Measurements from ENCODE around the gene ENGASE.
A peak's percentile ranks its signal among the peaks of the same experiment; 100 is the strongest.

The ENGASE gene

DNA sequence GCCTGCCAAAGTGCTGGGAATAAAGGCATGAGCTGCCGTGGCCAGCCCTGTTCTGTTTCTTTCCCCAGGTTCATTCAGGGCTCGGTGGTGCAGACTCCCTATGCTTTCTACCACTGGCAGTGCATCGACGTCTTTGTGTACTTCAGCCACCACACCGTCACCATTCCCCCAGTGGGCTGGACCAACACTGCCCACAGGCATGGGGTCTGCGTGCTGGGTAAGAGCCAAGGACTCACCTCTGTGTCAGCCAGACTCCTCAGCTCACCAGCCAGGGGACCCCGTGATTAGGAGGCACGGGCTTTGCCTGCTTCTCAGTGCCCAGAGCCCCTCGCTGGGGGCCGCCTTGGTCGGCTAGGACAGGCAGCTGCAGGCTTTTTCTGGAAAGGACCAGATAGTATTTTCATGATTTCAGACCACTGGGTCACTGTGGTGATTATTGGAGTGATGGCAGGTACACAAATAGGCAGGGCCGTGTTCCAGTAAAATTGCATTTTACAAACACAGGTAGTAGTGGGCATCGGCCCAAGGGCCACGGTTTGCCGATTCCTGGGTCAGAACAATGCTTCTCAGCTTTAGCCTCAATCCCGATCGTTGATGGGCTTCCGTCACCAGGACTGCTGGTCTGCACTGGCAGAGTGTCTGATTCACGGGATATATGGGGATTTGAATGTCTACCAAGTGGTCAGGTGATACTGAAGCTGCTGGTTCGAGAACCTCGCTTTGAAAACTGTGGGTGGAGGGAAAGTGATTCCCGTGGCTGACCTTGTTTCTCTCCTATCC is 5.0 kb downstream of the ENGASE start:
- no peak for DNase-seq (ENCODE audit: low read depth in 1 of 2, low spot score in 1 of 2)

DNA sequence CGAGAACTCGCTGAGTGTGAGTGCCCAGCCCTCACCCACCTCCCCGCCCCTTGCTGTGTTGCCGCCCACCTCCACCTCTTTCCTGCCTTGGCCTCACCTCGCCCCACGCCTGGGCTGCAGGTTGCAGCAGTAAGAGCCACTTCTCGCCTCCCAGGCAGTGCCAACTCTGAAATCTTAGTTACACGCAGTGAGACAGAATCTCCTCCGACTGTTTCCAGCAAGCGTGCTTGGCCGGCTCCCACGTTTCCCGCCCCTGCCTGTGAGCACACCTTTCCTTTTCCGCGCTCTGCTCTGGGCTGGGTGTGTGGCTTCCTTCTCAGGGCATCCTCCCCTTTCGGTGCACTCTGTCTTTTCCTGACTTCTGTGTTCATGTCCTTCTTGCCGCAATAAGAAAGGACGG is 5.7 kb downstream of the ENGASE start:
- DNase-seq (ENCODE audit: low read depth in 1 of 2, low spot score in 1 of 2): no peak

DNA sequence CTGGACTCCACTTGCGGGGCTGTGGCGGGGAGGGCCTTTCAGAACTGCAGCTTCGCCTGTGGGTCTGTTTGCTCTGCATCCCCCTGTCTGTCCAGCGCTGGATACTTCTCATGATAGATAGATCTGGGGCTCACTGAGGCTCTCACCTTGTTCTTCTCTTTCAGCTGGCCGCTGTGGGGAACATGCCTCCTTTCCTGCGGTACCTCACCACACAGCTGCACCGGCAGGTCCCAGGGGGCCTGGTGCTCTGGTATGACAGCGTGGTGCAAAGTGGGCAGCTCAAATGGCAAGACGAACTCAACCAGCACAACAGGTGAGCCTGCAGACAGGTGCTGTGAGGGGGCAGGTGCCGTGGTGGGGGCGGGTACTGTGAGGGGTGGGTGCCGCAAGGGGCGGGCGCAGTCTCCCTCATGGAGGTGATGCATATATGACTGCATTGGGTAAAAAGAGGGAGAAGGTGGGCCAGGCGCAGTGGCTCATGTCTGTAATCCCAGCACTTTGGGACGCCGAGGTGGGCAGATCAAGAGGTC is 6.2 kb downstream of the ENGASE start:
- DNase-seq (ENCODE audit: low read depth in 1 of 2, low spot score in 1 of 2): no peak

DNA sequence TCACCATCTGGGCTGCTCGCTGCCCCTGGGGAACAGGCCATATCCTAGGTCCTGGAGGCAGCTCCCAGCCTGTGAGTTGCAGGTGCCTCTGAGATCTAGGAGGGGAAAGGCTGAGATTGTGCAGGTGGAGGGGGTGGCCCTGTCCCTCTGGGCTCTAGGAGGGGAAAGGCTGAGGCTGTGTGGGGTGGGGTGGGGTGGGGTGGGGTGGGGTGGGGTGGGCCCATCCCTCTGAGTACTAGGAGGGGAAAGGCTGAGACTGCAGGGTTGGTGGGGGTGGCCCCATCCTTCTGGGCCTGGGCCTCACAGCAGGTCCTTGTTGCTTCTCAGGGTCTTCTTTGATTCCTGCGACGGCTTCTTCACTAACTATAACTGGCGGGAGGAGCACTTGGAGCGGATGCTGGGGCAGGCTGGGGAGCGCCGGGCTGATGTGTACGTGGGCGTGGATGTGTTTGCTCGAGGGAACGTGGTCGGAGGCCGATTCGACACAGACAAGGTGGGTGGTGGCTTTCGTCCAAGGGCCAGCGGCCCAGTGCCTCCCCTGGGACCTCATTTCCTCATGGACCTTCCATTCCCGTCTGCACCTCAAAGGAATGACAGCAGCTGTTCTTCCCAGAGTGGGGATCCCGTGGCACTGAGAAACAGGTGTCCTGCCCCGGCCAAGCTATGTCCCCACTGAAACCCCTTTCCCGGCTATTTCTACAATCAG is 7.1 kb downstream of the ENGASE start:
- DNase-seq (ENCODE audit: low read depth in 1 of 2, low spot score in 1 of 2): no peak

DNA sequence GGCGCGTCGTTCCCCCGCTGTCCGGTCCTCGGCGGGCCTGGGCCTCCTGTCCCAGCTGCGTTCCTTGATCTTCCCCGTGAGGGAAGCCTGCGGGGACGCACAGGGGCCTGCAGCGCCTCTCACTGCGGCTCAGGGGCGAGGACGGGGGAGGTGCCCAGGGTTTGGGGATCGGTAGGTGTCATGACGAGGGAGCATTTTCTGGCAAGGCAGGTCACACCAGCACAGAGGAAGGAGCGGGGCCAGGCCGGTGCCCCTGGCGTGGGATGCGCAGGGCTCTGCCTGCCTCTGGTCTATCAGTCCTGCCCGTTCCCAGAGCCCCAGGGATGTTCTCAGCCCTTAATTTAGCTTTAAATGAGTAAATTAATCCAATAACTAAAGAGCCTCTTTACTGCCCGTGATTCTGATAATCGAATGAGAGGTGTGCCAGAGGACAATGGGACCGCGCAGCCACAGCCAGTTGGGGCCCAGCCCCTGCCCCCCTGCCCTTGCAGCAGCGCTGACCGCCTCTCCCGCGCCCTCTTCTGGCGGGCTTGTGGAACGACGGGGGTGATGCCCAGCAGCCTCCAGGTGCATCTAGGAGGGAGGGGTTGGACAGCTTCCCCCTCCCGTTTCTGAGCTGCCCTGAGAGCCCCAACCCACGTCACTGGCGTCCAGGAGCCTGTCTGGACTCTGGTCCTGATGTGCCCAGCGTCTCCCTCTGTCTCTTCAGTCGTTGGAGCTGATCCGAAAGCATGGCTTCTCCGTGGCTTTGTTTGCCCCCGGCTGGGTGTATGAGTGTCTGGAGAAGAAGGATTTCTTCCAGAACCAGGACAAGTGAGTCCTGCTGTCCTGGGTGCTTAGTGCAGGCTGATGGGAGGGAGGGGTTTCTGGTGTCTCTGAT is 7.9 kb downstream of the ENGASE start:
- DNase-seq (ENCODE audit: low read depth in 1 of 2, low spot score in 1 of 2): peak; percentile 35 to 38

DNA sequence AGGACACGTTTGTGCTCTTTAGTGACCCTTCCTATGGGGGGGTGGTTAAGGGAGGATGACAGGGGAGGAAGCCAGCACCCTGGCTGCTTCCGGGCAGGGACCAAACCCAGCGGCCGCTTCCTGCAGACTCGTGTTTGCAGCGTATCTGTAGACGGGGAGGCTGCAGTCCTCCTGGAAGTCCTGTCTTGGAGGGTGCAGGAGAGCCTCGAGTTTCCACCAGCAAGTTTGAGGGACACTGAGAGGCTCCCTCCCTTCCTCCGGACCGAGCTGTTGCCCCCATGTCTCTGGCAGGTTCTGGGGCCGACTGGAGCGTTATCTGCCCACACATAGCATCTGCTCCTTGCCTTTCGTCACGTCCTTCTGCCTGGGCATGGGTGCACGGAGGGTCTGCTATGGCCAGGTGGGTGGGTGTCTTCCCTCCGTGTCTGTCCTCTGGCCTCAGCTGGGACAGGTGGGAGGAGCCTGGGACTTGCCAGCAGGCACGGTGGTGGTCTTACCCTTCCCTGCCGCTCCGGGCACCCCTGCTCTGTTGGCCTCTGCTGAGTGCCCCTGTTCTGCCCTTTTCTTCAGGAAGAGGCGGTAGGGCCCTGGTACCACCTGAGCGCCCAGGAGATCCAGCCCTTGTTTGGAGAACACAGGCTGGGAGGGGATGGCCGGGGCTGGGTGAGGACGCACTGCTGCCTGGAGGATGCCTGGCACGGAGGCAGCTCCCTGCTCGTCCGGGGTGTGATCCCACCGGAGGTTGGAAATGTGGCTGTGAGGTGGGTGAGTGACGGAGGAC is 8.8 kb downstream of the ENGASE start:
- no peak for DNase-seq (ENCODE audit: low read depth in 1 of 2, low spot score in 1 of 2)

DNA sequence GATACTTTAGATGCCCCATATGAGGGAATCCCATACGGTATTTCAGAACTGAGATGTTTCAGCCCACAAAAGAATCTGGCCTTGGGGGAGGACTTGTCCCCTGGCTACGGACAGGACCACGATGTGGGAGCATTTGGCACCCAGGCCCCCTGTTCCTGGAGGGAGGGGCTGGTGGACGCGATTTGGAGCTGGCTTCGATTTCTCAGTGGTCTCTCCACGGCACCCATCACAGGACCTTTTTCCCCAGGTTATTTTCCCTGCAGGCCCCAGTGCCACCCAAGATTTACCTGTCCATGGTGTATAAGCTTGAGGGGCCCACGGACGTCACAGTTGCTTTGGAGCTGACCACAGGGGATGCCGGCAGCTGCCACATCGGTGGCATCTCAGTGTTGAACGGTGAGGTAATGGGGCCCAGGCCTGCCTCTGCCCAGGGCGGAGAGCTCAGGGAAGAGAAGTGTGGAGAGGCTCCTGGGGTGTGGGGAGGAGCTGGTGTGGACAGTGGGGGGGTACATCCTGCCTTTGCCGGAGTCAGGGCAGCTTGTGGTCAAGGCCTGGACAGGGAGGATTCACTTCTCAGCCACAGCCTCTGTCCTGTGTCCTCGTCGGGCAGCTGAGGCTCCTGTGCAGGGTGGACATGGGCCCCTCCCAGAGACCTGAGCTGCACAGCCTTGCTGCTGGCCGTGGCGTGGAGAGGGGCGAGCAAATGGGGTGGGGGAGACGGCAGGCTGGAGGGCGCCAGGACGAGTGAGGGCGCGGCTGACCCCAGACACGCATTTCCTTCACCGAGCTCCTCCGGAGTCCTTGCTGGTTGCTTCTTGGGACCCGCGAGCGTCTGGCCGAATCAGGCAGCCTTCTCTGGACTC is 9.9 kb downstream of the ENGASE start:
- no peak for DNase-seq (ENCODE audit: low read depth in 1 of 2, low spot score in 1 of 2)

DNA sequence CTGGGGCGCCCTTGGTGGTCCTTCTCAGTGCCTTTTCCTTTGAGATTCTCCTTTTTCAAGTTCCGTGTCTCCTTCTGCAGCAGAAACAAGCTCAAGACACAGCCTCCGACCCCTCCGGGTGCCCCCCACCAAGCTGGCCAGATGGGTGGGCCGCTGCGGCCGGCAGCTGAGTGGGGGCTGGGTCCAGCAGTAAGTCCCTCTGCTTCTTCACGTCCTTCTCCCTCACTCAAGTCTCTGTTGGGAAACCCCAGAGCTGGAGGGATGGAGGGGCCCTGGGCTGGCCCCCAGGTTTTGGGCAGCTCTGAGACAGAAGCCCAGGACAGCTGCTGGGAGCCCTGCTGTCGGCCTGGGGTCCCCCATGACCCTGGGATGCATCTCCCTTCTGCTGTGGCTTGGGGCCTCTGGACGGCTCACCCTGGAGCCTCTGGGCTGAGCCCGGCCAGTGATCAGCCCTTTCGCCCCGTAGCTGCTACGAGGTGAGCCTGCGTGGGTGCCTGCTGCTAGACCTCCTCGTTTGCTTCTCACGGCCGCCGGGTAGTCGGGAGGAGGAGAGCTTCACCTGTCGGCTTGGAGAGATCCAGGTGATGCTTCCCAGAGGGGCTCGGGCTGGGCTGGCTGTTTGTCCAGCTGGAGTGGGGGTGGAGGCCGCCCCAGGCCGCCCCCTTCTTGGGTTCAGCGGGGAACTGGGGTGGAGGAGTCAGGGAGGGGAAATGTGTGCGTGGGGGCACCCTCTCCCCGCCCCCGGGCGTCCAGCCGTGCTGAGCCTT is 10.7 kb downstream of the ENGASE start:
- no peak for DNase-seq (ENCODE audit: low read depth in 1 of 2, low spot score in 1 of 2)

DNA sequence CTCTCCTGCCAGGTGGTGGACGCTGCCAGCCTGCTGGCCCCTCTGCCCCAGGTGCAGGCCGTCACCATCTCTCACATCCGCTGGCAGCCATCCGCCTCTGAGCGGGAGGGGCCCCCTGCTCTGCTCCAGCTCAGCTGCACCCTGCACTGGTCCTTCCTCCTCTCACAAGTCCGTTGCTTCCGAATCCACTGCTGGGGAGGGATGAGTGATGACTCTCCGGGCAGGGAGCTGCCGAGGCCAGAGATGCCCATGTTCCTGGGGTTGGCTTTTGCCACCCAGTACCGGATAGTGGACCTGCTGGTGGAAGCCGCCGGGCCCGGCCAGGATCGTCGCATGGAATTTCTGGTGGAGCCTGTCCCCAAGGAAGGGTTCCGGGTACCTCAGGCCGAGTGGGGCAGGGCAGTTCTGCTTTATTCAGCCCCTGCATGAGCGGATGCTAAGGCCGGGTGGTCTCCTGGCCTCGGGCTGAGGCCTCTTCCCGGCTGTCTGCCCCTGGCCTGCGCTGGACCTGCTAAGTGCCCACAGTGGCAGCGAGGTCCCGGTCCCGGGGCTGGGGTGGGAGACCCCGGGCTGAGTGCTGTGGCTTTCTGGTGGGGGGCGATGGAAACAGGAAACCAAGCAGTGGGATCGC is 11.4 kb downstream of the ENGASE start:
- no peak for DNase-seq (ENCODE audit: low read depth in 1 of 2, low spot score in 1 of 2)

DNA sequence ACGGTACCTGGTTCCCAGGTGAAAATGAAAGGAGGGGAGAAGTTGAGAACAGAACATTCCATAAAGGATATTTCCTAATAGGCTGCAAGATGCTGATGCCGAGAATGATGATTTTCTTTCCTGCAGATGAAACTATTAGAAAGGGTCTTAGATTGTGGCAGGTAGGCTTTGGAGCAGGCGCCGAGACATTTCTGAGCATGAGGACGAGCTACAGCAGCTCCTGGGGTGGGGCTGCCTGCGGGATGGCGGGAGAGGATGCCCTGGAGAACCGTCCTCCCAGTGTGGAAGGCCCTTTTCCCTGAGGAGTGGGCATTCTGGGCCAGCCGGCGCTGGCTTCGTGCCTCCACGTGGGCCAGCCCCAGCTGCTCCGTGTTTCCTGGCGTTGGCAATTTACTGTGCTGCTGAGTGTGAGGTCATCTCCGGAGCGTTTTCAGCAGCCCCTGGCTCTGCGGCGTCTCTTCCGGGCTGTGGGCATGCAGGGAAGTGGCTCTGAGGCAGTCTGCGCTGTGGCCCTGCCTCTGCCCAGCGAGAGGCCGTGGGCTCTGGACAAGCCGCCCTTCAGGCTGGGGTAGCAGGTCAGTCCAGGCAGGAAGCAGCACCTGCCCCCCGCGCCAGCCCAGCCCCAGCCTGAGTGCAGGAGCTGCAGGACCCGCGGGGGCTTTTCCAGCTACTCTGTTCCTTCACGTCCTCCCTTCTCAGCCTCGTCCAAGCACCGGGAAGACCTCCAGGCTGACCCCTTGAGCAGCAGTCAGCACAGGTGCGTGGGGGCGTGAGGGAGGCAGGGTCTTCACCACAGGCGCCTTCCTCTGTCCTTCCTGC is 12.2 kb downstream of the ENGASE start:
- DNase-seq (ENCODE audit: low read depth in 1 of 2, low spot score in 1 of 2): no peak

DNA sequence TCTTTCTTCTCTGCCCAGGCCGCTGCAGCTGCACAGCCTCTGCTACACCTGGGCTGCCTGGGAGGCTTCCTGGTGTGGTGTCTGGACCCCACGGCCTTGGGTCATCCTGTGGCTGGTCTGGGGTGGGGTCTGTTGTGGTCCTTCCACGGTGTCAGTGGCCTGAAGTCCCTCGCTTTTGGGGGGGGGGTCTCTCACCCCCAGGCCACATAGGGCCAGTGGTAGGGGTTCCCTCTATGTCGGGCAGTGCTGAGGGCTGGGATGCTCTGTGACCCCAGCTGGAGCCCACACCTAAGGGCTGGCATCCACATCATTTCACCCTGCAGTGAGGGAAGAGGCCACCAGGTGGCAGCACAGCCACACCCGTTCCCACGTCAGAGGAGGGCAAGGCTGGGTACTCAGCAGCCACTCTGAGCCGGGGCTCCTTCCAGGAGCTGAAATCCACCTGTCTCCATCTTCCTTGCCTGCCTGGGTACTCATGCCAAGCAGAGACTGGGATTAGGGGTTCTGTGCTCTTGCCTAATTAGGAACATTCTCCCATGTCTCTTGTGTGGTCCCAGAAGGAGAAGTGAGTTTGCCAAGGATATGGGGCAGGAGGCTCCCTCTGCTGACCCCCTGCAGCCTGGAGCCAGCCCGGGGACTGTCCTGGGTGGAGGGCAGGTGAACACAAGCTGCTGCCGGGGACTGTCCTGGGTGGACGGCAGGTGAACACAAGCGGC is 13.0 kb downstream of the ENGASE start:
- peak; percentile 64 to 70 for DNase-seq (ENCODE audit: low read depth in 1 of 2, low spot score in 1 of 2)

DNA sequence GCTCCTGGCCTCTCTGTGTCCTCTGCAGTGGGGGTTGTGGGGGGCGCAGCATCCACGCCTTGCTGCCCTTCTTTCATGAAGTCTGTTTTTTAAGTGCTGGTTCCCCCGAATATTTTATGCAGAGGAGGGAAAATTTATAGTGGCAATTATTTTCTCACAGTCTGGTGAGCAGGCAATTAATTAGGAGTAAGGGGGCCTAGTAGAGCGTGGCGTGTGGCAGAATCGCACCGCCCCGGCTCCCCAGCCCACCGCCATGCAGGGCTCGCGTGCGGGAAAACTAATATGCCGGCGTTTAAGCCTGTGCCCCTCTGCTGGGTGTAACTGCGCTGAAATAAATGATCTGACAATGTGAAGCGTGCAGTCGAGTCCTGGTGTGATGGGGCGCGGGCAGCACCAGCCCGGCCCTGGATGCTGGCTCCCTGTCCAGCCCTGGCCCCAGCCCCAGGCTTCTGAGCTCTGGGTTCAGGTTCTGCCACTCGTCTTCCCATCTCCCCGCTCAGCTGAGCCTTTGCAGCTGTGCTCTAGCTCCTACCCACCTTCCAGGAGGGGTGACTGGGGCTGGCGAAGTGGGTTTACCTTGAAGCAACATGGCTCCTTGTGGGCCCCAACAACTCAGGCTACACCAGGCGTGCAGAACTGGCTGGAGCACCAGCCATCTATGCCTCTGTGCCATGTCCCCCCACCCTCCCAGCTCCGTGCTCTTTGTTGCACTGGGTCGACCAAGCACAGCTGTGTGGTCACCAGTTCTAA is 13.8 kb downstream of the ENGASE start:
- DNase-seq (ENCODE audit: low read depth in 1 of 2, low spot score in 1 of 2): no peak

DNA sequence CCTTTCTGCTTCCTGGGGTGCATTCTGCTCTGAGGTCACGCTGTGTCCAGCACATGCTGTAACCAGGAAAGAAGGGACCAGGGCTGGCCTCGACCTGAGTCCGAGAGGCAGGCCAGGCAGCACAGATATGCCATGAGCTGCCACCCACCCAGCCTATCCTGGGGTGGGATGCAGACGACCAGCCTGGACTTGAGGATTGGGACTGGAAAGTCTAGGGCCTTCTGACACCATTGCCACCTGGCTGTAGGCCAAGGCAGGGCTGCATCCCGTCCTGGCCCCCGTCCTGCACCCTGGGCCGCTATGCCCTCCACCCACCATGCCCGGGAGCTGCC is 14.3 kb downstream of the ENGASE start:
- no peak for DNase-seq (ENCODE audit: low read depth in 1 of 2, low spot score in 1 of 2)

DNA sequence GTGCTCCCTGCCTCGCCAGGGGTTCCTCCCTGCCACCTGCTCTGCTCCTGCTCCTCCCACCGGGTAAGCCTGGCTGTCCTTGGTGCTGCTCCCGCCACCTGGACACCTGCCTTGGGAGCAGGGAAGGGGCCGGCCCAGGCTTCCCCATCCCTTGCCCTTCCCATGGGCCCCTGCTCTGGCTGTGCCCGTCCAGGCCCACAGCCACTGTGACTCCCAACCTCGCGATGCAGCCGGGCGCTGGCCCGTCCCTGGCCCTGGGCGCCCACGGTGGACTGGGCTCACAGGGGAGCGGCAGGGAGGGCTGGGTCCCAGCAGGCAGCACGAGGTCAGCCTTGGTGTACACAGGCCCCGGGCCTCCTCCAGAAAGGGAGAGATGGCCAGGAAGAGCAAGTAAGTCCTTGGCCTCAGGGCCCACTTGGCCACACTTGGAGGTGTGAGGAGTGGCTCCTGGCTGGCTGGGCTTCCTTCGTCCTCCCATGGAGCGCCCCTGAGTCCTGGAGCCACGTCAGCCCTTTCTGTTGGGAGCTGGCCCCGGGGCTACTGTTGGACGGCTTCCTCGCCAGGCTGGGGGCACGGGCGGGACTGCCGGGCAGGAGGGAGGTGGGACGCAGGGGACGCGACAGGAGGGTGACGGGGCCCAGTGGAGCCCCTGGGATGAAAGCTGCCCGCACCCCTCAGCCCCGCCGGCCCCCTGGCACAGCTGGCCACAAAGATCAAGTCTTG is 15.3 kb downstream of the ENGASE start:
- no peak for DNase-seq (ENCODE audit: low read depth in 1 of 2, low spot score in 1 of 2)

DNA sequence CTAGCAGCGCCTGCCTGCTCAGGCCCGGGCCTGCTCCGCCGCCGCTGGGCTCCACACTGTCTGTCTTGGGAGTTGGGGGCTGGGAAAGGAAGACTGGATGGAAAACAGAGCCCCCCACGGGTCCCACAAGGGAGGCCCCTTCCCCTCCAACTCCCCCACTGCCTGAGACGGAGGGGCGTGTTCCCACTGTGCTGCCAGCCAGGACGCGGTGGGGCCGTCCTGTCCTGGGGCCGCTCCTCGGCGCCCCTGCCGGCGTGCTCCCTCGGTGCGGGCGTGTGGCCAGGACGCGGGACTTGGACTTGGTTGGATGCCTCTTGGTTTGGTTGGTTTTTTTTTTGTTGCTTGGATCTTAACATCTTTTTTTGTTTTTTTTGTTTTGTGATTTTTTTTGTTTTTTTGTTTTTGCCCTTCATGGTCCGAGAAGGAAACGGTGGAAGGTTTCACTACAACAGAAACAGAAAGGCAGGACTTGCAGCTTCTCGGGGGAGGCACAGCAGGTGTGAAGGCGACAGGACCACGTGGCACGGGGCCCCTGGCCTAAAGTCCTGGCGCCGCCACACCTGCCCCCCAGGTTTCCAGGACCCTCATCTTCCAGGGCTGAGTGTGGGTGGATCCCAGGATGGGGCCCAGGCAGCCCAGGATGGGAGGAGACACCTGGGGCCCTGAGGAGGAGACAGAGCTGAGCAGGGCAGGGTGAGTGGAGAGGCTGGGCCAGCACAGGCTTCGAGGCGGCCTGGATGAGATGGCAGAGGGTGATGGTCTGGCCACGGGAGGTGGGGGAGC is 16.0 kb downstream of the ENGASE start:
- no peak for DNase-seq (ENCODE audit: low read depth in 1 of 2, low spot score in 1 of 2)
